ENCODE measurements around the gene PCSK1. TPM values are rescaled to one million over a fixed set of nuclear protein-coding genes. Genes with fewer than 3 reads are reported as not detected.

Gene PCSK1
- total RNA-seq, 1 donor, result 0.45 TPM

DNA sequence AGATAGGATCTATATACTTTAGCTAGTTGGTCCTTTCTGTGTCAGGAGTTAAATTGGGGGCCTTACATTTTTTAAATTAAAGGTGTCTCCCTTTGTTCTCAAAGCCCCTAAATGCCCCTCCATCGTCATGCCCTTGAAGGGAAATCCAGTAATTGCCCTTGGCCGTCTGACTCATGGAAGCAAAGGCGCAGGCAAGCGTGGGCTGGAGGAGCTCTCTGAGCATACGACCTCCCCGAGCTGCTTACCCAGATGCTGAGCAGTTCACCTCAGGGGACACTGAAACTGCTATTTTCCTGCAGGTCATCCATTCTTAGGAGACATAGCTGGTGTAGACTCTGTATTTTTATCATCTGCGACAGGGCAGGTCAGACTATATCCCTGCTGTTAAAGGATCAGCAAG, 23.0 kb downstream of the PCSK1 start:
- H3K4me3 ChIP-seq (ENCODE audit: low read depth, low read length), result no peak overlapping the region
- TF ChIP-seq, protein P1, sequence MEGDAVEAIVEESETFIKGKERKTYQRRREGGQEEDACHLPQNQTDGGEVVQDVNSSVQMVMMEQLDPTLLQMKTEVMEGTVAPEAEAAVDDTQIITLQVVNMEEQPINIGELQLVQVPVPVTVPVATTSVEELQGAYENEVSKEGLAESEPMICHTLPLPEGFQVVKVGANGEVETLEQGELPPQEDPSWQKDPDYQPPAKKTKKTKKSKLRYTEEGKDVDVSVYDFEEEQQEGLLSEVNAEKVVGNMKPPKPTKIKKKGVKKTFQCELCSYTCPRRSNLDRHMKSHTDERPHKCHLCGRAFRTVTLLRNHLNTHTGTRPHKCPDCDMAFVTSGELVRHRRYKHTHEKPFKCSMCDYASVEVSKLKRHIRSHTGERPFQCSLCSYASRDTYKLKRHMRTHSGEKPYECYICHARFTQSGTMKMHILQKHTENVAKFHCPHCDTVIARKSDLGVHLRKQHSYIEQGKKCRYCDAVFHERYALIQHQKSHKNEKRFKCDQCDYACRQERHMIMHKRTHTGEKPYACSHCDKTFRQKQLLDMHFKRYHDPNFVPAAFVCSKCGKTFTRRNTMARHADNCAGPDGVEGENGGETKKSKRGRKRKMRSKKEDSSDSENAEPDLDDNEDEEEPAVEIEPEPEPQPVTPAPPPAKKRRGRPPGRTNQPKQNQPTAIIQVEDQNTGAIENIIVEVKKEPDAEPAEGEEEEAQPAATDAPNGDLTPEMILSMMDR (IDR thresholded peaks at IDR 0.05; ENCODE audit: insufficient read depth, low read length), result no peak
- DNase-seq (ENCODE audit: low read depth), result no peak

GRCh38 chr5:96408841-96409538, 24.1 kb downstream of the PCSK1 start:
- TF ChIP-seq, protein P1 (IDR thresholded peaks at IDR 0.05; ENCODE audit: insufficient read depth, low read length), result no peak
- DNase-seq (ENCODE audit: low read depth), result no peak
- no peak overlapping the region for H3K4me3 ChIP-seq (ENCODE audit: low read depth, low read length)

GRCh38 chr5:96408210-96408777, 24.8 kb downstream of the PCSK1 start:
- no peak overlapping the region for H3K4me3 ChIP-seq (ENCODE audit: low read depth, low read length)
- TF ChIP-seq, protein P1 (IDR thresholded peaks at IDR 0.05; ENCODE audit: insufficient read depth, low read length), result no peak
- DNase-seq (ENCODE audit: low read depth), result peak; percentile 93

- TF ChIP-seq, protein P1 (IDR thresholded peaks at IDR 0.05; ENCODE audit: insufficient read depth, low read length), result no peak
- DNase-seq (ENCODE audit: low read depth), result no peak
Measured at GRCh38 chr5:96407436-96407835, 25.6 kb downstream of the PCSK1 start.

GRCh38 chr5:96404191-96404867, 28.7 kb downstream of the PCSK1 start:
- H3K4me3 ChIP-seq (ENCODE audit: low read depth, low read length), result no peak overlapping the region
- TF ChIP-seq, protein P1 (IDR thresholded peaks at IDR 0.05; ENCODE audit: insufficient read depth, low read length), result no peak
- DNase-seq (ENCODE audit: low read depth), result no peak

More at GRCh38 chr5:96407436-96407835, 25.6 kb downstream of the PCSK1 start:
- no peak overlapping the region for H3K4me3 ChIP-seq (ENCODE audit: low read depth, low read length)

GRCh38 chr5:96402500-96402899, 30.5 kb downstream of the PCSK1 start:
- TF ChIP-seq, protein P1 (IDR thresholded peaks at IDR 0.05; ENCODE audit: insufficient read depth, low read length), result no peak
- H3K4me3 ChIP-seq (ENCODE audit: low read depth, low read length), result no peak overlapping the region
- DNase-seq (ENCODE audit: low read depth), result no peak
